ENCODE results near the gene ADH7.

GRCh38 chr4:99395595-99396364, 39.4 kb downstream of the ADH7 start:
- TF ChIP-seq CTCF (IDR thresholded peaks at IDR 0.05) (no peak), POLR2A (IDR thresholded peaks at IDR 0.05) (no peak)

All from suprapubic skin (tissue), 3 donors.